Lower leg skin (tissue), 3 donors: ENCODE data around the gene CDH22.

Experiments
- CTCF ChIP-seq, 3 donors: fragments of 450-650 bp; IDR thresholded peaks; one replicate each; pipeline ENCODE4 v1.5.1; 2016; ENCODE audit warnings: antibody characterized with exemption in 3 of 3, mild to moderate bottlenecking in 3 of 3, moderate library complexity in 2 of 3
- POLR2A ChIP-seq, 2 donors: fragments of 450-650 bp; IDR thresholded peaks; one replicate each; pipeline ENCODE4 v1.6.1; 2016 to 2017; ENCODE audit warnings: antibody characterized with exemption in 2 of 2, mild to moderate bottlenecking in 1 of 2, moderate library complexity in 1 of 2

DNA sequence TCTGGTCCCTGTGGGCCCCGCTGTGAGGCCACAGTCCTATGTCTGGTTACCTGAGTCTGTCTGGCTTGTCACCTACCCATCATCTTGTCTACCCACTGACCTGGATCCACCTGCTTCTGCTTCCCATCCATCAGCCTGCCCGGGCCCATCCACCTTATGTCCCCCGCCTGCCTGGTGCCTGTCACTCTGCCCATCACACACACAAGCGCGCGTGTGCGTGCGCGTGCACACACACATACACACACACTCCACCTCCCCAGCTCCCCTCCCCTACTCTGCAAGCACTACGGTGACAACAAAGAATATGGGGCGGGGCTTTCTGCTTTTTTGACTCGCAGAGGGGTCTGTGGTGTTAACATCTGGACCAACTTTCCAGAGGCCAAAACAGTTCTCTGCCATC is 8.0 kb downstream of the CDH22 start:
- TF ChIP-seq CTCF (IDR thresholded peaks at IDR 0.05) (no peak), POLR2A (IDR thresholded peaks at IDR 0.05) (no peak)
